Liver (tissue), 9 donors: Measurements from ENCODE around the gene CIBAR2. TPM values are rescaled to one million over a fixed set of nuclear protein-coding genes. Genes with fewer than 3 reads are reported as not detected.

ENCODE experiments used
- DNase-seq: peaks from one replicate; pipeline ENCODE4 v3.0.0-alpha.2; 2017; ENCODE audit warnings: low spot score
- H3K27ac ChIP-seq, 2 donors: one replicate each; pipeline ENCODE4 v1.7.0; 2013; ENCODE audit warnings: inconsistent platforms in 2 of 2, low read length in 2 of 2, control low read depth in 1 of 2, low read depth in 1 of 2, mild to moderate bottlenecking in 1 of 2
- H3K27me3 ChIP-seq, 4 donors: one replicate each; pipeline versions ENCODE4 v1.6.1 to v1.7.0; 2013; ENCODE audit warnings: low read length in 3 of 4, inconsistent platforms in 1 of 4, mild to moderate bottlenecking in 1 of 4, moderate library complexity in 1 of 4; ENCODE audit not compliant: control insufficient read depth in 4 of 4, insufficient read depth in 4 of 4
- H3K36me3 ChIP-seq, 4 donors: one replicate each; pipeline versions ENCODE4 v1.6.1 to v1.7.0; 2013; ENCODE audit warnings: low read length in 3 of 4, mild to moderate bottlenecking in 3 of 4, low read depth in 1 of 4, moderate library complexity in 1 of 4; ENCODE audit not compliant: control insufficient read depth in 4 of 4, insufficient read depth in 3 of 4
- H3K4me1 ChIP-seq, 4 donors: one replicate each; pipeline versions ENCODE4 v1.6.1 to v1.7.0; 2013; ENCODE audit warnings: low read length in 3 of 4, mild to moderate bottlenecking in 3 of 4, moderate library complexity in 1 of 4; ENCODE audit not compliant: control insufficient read depth in 4 of 4, insufficient read depth in 4 of 4
- H3K4me3 ChIP-seq, 3 donors: one replicate each; pipeline versions ENCODE4 v1.6.1 to v1.7.0; 2013; ENCODE audit warnings: low read length in 3 of 3, control low read depth in 1 of 3, low read depth in 1 of 3, mild to moderate bottlenecking in 1 of 3
- H3K9ac ChIP-seq, 2 donors: one replicate each; pipeline ENCODE4 v1.7.0; 2013; ENCODE audit warnings: low read length in 2 of 2, mild to moderate bottlenecking in 2 of 2, moderate library complexity in 2 of 2, control low read depth in 1 of 2, low read depth in 1 of 2
- H3K9me3 ChIP-seq, 4 donors: one replicate each; pipeline versions ENCODE4 v1.6.1 to v1.7.0; 2013; ENCODE audit warnings: low read length in 3 of 4; ENCODE audit not compliant: control insufficient read depth in 4 of 4
- ATF3 ChIP-seq: IDR thresholded peaks from 2 replicates; pipeline ENCODE4 v1.6.1; 2016; ENCODE audit warnings: antibody characterized with exemption
- GABPA ChIP-seq, 2 donors: IDR thresholded peaks in 1 of 2; conservative IDR thresholded peaks in 1 of 2; 2 replicates each; pipeline ENCODE4 v1.6.1; 2016; ENCODE audit warnings: antibody characterized with exemption in 2 of 2, mild to moderate bottlenecking in 1 of 2, moderate library complexity in 1 of 2
- HNF4G ChIP-seq: IDR thresholded peaks from 2 replicates; pipeline ENCODE4 v1.6.1; 2016; ENCODE audit warnings: antibody characterized with exemption
- JUND ChIP-seq, 2 donors: IDR thresholded peaks; 2 replicates each; pipeline ENCODE4 v1.6.1; 2016; ENCODE audit warnings: antibody characterized with exemption in 2 of 2
- MAX ChIP-seq: IDR thresholded peaks from 2 replicates; pipeline ENCODE4 v1.6.1; 2016; ENCODE audit warnings: antibody characterized with exemption
- NR2F2 ChIP-seq: IDR thresholded peaks from 2 replicates; pipeline ENCODE4 v1.6.1; 2016; ENCODE audit warnings: antibody characterized with exemption
- RAD21 ChIP-seq, 2 donors: IDR thresholded peaks; 2 replicates each; pipeline ENCODE4 v1.6.1; 2016; ENCODE audit warnings: antibody characterized with exemption in 2 of 2, mild to moderate bottlenecking in 2 of 2
- SP1 ChIP-seq: IDR thresholded peaks from 2 replicates; pipeline ENCODE4 v1.6.1; 2018; ENCODE audit warnings: antibody characterized with exemption, mild to moderate bottlenecking
- TAF1 ChIP-seq: conservative IDR thresholded peaks from 2 replicates; pipeline ENCODE4 v1.6.1; 2016; ENCODE audit warnings: antibody characterized with exemption, mild to moderate bottlenecking
- YY1 ChIP-seq: IDR thresholded peaks from 2 replicates; pipeline ENCODE4 v1.6.1; 2016; ENCODE audit warnings: antibody characterized with exemption, mild to moderate bottlenecking
- ZBTB33 ChIP-seq: IDR thresholded peaks from 2 replicates; pipeline ENCODE4 v1.6.1; 2016; ENCODE audit warnings: antibody characterized with exemption
- WGBS: extraction: QIAGEN DNeasy Blood & Tissue Kit; methylation state at CpG from one replicate; pipeline ENCODE4 v1.1.7; 2013; 5-methylcytosine and 5-hydroxymethylcytosine counted together
- polyA plus RNA-seq, 2 donors: library from polyadenylated mRNA; stranded (reverse) in 1 of 2; unstranded in 1 of 2; fragments of 200-250 nt in 1 of 2; fragments of >200 nt in 1 of 2; fragmentation: Nextera tagmentation in 1 of 2; extraction: Ambion mirVana in 1 of 2; gene quantifications; one replicate each; pipeline versions ENCODE4 v1.2.1 to v1.2.3, GENCODE V29; 2013 to 2015
- total RNA-seq, 2 donors: library from RNA; depleted of rRNA; stranded (reverse); fragments of >200 nt; gene quantifications; one replicate each; pipeline ENCODE4 v1.2.3, GENCODE V29; 2014
- TF ChIP-seq, protein P1 (sequence below): IDR thresholded peaks from 2 replicates; pipeline ENCODE4 v1.6.1; 2016; ENCODE audit warnings: antibody characterized with exemption, mild to moderate bottlenecking
- TF ChIP-seq, protein P2 (sequence below): fragments of 150-350 bp; IDR thresholded peaks from 2 replicates; pipeline ENCODE4 v1.5.1; 2017; ENCODE audit warnings: improper control_type of control experiment, low read depth, low read length; ENCODE audit not compliant: missing input control
- donor health status: healthy.
- donor health status: healthy.
- donor health status: healthy.
- donor health status: healthy.
- donor health status: healthy.

Gene CIBAR2
- total and polyA plus RNA-seq, 4 donors = not detected

DNA sequence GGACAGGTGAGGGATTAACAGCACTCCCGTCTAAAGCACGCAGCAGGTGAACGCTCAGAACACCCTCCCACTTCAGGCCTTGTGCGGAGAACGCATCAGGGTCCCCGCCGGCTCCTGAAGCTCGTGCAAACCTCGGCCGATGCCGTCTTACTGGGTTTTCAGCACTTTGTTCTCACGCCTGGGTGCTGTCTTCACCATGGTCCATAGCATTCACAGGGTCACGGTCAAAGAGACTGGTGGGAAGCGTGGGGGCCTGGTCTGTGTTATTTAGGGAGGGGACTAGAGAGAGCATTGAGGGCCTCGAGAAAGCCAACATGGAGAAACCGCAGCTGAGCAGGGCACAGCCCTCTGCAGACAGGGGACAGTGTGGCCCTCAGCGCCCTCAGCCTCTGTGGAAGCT is 26.6 kb downstream of the CIBAR2 start:
- 98% methylated on average over 17 of the region's 17 CpGs for whole genome bisulfite sequencing
- no peak overlapping the region for H3K9ac ChIP-seq
- H3K36me3 ChIP-seq = peaks cover 0 to 7% (median 0%) of the 10 kb centered on the region in 4 donors
- no peak overlapping the region for H3K27ac ChIP-seq
- TF ChIP-seq, protein P1, sequence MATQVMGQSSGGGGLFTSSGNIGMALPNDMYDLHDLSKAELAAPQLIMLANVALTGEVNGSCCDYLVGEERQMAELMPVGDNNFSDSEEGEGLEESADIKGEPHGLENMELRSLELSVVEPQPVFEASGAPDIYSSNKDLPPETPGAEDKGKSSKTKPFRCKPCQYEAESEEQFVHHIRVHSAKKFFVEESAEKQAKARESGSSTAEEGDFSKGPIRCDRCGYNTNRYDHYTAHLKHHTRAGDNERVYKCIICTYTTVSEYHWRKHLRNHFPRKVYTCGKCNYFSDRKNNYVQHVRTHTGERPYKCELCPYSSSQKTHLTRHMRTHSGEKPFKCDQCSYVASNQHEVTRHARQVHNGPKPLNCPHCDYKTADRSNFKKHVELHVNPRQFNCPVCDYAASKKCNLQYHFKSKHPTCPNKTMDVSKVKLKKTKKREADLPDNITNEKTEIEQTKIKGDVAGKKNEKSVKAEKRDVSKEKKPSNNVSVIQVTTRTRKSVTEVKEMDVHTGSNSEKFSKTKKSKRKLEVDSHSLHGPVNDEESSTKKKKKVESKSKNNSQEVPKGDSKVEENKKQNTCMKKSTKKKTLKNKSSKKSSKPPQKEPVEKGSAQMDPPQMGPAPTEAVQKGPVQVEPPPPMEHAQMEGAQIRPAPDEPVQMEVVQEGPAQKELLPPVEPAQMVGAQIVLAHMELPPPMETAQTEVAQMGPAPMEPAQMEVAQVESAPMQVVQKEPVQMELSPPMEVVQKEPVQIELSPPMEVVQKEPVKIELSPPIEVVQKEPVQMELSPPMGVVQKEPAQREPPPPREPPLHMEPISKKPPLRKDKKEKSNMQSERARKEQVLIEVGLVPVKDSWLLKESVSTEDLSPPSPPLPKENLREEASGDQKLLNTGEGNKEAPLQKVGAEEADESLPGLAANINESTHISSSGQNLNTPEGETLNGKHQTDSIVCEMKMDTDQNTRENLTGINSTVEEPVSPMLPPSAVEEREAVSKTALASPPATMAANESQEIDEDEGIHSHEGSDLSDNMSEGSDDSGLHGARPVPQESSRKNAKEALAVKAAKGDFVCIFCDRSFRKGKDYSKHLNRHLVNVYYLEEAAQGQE = no peak
- TF ChIP-seq GABPA (IDR thresholded peaks at IDR 0.05 in 1 of 2, conservative IDR thresholded peaks at IDR 0.05 in 1 of 2) (no peak), TAF1 (no peak), YY1 (no peak), RAD21 (IDR thresholded peaks at IDR 0.05) (no peak), ATF3 (no peak), NR2F2 (no peak), HNF4G (no peak)
- H3K4me1 ChIP-seq = peaks cover 0 to 7% (median 3%) of the 10 kb centered on the region in 4 donors
- no peak overlapping the region for H3K4me3 ChIP-seq
- no peaks in the 10 kb centered on the region for H3K27me3 ChIP-seq
- DNase-seq = no peak
- H3K9me3 ChIP-seq = no peaks in the 10 kb centered on the region

DNA sequence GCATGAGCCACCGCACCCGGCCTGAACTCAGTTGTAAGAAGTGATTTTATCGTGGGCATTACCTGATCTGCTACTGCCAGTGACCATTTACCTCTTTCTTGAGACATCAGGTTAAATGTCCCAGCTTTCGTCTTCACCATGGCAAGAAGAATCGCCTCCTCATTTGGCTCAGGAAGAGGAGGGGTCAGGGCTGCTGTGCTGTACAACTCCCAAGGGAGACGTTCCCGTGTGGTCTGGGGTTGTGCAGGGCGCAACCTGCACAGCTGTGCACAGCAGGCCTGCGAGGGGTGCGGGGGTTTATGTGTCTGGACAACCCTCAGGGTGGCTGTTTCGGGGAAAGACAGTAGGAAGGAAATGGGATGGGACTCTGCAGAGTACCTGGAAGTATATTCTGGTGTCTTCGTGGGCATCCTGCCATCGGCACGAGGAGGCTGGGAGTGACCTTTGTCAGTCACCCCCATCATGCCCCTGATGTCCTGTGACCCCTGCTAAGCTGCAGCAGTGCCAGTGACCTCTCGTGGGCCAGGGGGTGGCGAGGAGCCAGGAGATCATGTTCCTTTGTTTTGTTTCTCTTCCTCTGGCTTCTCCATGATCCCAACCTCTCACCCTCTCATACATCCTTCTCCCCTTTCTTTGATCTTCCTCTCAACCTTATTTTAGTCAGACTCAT is 27.3 kb downstream of the CIBAR2 start:
- Histone ChIP-seq H3K27ac (no peak overlapping the region), H3K36me3 (peaks cover 0 to 7% (median 0%) of the 10 kb centered on the region in 4 donors), H3K9ac (no peak overlapping the region), H3K4me1 (peaks cover 0 to 7% (median 2%) of the 10 kb centered on the region in 4 donors), H3K27me3 (no peaks in the 10 kb centered on the region), H3K4me3 (no peak overlapping the region), H3K9me3 (no peaks in the 10 kb centered on the region)
- WGBS = 74% methylated on average over 16 of the region's 16 CpGs
- TF ChIP-seq YY1 (no peak), TAF1 (no peak), JUND (IDR thresholded peaks at IDR 0.05) (no peak), GABPA (IDR thresholded peaks at IDR 0.05 in 1 of 2, conservative IDR thresholded peaks at IDR 0.05 in 1 of 2) (no peak)
- no peak for DNase-seq

GRCh38 chr16:85083051-85083639 is 29.1 kb downstream of the CIBAR2 start:
- WGBS = 75% methylated on average over 13 of the region's 13 CpGs
- no peak overlapping the region for H3K9ac ChIP-seq
- no peak for TF ChIP-seq MAX
- TF ChIP-seq, protein P2, sequence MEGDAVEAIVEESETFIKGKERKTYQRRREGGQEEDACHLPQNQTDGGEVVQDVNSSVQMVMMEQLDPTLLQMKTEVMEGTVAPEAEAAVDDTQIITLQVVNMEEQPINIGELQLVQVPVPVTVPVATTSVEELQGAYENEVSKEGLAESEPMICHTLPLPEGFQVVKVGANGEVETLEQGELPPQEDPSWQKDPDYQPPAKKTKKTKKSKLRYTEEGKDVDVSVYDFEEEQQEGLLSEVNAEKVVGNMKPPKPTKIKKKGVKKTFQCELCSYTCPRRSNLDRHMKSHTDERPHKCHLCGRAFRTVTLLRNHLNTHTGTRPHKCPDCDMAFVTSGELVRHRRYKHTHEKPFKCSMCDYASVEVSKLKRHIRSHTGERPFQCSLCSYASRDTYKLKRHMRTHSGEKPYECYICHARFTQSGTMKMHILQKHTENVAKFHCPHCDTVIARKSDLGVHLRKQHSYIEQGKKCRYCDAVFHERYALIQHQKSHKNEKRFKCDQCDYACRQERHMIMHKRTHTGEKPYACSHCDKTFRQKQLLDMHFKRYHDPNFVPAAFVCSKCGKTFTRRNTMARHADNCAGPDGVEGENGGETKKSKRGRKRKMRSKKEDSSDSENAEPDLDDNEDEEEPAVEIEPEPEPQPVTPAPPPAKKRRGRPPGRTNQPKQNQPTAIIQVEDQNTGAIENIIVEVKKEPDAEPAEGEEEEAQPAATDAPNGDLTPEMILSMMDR = no peak
- TF ChIP-seq TAF1 = no peak
- no peak for TF ChIP-seq RAD21 (IDR thresholded peaks at IDR 0.05)
- no peak for TF ChIP-seq SP1
- no peak for TF ChIP-seq ZBTB33
- no peak for TF ChIP-seq GABPA (IDR thresholded peaks at IDR 0.05 in 1 of 2, conservative IDR thresholded peaks at IDR 0.05 in 1 of 2)
- TF ChIP-seq, protein P1 = no peak

More at GRCh38 chr16:85083051-85083639, 29.1 kb downstream of the CIBAR2 start:
- Histone ChIP-seq H3K27ac (no peak overlapping the region), H3K4me3 (no peak overlapping the region), H3K27me3 (no peaks in the 10 kb centered on the region), H3K9me3 (no peaks in the 10 kb centered on the region), H3K36me3 (peaks cover 0 to 12% (median 6%) of the 10 kb centered on the region in 4 donors), H3K4me1 (peaks cover 0 to 7% (median 2%) of the 10 kb centered on the region in 4 donors)
- DNase-seq = no peak
